PC-3 (cell line): ENCODE measurements around the gene ACOXL. TPM values are rescaled to one million over a fixed set of nuclear protein-coding genes. Genes with fewer than 3 reads are reported as not detected.
A peak's percentile ranks its signal among the peaks of the same experiment; 100 is the strongest.

Source experiments
- ATAC-seq: fragments of 200-7000 bp; cut with Tn5 transposase; 2 replicates; pipeline ENCODE4 v1.9.1; 2020; ENCODE audit warnings: mild to moderate bottlenecking, moderate library complexity
- BruUV-seq: library from RNA; stranded (reverse); fragments of 400-500 nt; replicated peaks from 2 replicates; lab custom pipeline; 2021; lab: Mats Ljungman, UMichigan
- CTCF ChIA-PET: fragments of 300-600 bp; sonication (Branson Sonifier 250); formaldehyde crosslinking; loops from one replicate; lab custom pipeline; 2022; ENCODE audit warnings: antibody characterized with exemption; lab: Charles Lee
- POLR2A ChIA-PET: fragments of 300-600 bp; sonication (Branson Sonifier 250); formaldehyde crosslinking; loops from one replicate; lab custom pipeline; 2022; ENCODE audit warnings: antibody characterized with exemption; ENCODE audit not compliant: unreplicated experiment; lab: Charles Lee
- DNase-seq: peaks from one replicate; pipeline ENCODE4 v3.0.0-alpha.2; 2015
- H2AFZ ChIP-seq: fragments of 300-600 bp; sonication (generic); 2 replicates; pipeline ENCODE4 v1.6.0; 2016; ENCODE audit warnings: antibody characterized with exemption, low read length
- H3F3A ChIP-seq: fragments of 300-600 bp; sonication (generic); one replicate; pipeline ENCODE4 v1.6.0; 2017; ENCODE audit warnings: antibody characterized with exemption, low read length, control low read depth, mild to moderate bottlenecking; ENCODE audit not compliant: unreplicated experiment
- H3K27ac ChIP-seq: fragments of 300-600 bp; sonication (generic); 2 replicates; pipeline ENCODE4 v1.5.1; 2016; ENCODE audit warnings: mild to moderate bottlenecking, low read length
- H3K27me3 ChIP-seq: fragments of 300-600 bp; sonication (generic); 2 replicates; pipeline ENCODE4 v1.6.1; 2016; ENCODE audit warnings: low read length, mixed read lengths
- H3K36me3 ChIP-seq: fragments of 300-600 bp; sonication (generic); 2 replicates; pipeline ENCODE4 v1.6.1; 2016; ENCODE audit warnings: low read depth, mixed run types, low read length, mixed read lengths
- H3K4me1 ChIP-seq: fragments of 300-600 bp; sonication (generic); 2 replicates; pipeline ENCODE4 v1.5.1; 2016; ENCODE audit warnings: low read length; ENCODE audit not compliant: insufficient read depth
- H3K4me2 ChIP-seq: fragments of 300-600 bp; sonication (generic); 2 replicates; pipeline ENCODE4 v1.6.0; 2016; ENCODE audit warnings: low read length
- H3K4me3 ChIP-seq: fragments of 300-600 bp; sonication (generic); 2 replicates; pipeline ENCODE4 v1.5.1; 2016; ENCODE audit warnings: mild to moderate bottlenecking, low read length, mixed read lengths
- H3K79me2 ChIP-seq: fragments of 300-600 bp; sonication (generic); 2 replicates; pipeline ENCODE4 v1.6.1; 2017; ENCODE audit warnings: low read length, mixed read lengths
- H3K9ac ChIP-seq: fragments of 300-600 bp; sonication (generic); 2 replicates; pipeline ENCODE4 v1.6.0; 2016; ENCODE audit warnings: mild to moderate bottlenecking, low read length
- H3K9me2 ChIP-seq: fragments of 300-600 bp; sonication (generic); replicated peaks from 2 replicates; pipeline ENCODE4 v1.6.1; 2016; ENCODE audit warnings: mixed run types, low read length, mixed read lengths
- H3K9me3 ChIP-seq: fragments of 300-600 bp; sonication (generic); 2 replicates; pipeline ENCODE4 v1.6.1; 2016; ENCODE audit warnings: low read length, mixed read lengths
- H4K20me1 ChIP-seq: fragments of 300-600 bp; sonication (generic); 2 replicates; pipeline ENCODE4 v1.6.1; 2016; ENCODE audit warnings: low read length, mixed read lengths
- CTCF ChIP-seq: fragments of 300-600 bp; sonication (generic); conservative IDR thresholded peaks from 2 replicates; pipeline ENCODE4 v1.5.1; 2017; ENCODE audit warnings: antibody characterized with exemption, low read depth, mild to moderate bottlenecking, low read length
- EZH2 ChIP-seq: fragments of 300-600 bp; sonication (generic); IDR thresholded peaks from one replicate; pipeline ENCODE4 v1.6.1; 2017; ENCODE audit warnings: antibody characterized with exemption, mild to moderate bottlenecking, low read length; ENCODE audit not compliant: unreplicated experiment
- EZH2phosphoT487 ChIP-seq: fragments of 300-600 bp; sonication (generic); IDR thresholded peaks from 2 replicates; pipeline ENCODE4 v1.6.1; 2018; ENCODE audit warnings: mild to moderate bottlenecking, antibody characterized with exemption, low read length, borderline replicate concordance
- intact Hi-C: fragments of 100-400 bp; cut with micrococcal nuclease; formaldehyde crosslinking; loops from 2 replicates; pipeline ENCODE4 v1.9.0; 2023
- total RNA-seq: library from RNA; depleted of rRNA; stranded (reverse); fragments of >200 nt; gene quantifications from 2 replicates; pipeline ENCODE4 v1.2.3, GENCODE V29; 2014

The ACOXL gene
- total RNA-seq, 1 experiment from 2014 or later = 16.3 TPM

GRCh38 chr2:110752871-110753270 lies 20.5 kb downstream of the ACOXL start:
- Histone ChIP-seq H3K4me3 (no peak overlapping the region), H2AFZ (no peak overlapping the region), H3F3A (no peaks in the 10 kb centered on the region), H3K9me2 (no peaks in the 10 kb centered on the region), H3K27ac (no peak overlapping the region), H3K9me3 (no peaks in the 10 kb centered on the region), H3K27me3 (no peaks in the 10 kb centered on the region), H3K4me2 (no peak overlapping the region), H3K4me1 (peaks cover 22% of the 10 kb centered on the region), H3K36me3 (no peaks in the 10 kb centered on the region), H4K20me1 (no peaks in the 10 kb centered on the region), H3K9ac (no peak overlapping the region), H3K79me2 (peaks cover 80% of the 10 kb centered on the region)
- CTCF ChIA-PET = no interaction called here
- intact Hi-C loops = no loop called here
- POLR2A ChIA-PET = no interaction called here
- BruUV-seq = no TSS peak
- no peak for DNase-seq
- ATAC-seq = no peak
- TF ChIP-seq EZH2phosphoT487 (no peak), CTCF (no peak), EZH2 (no peak)

- ChIA-PET POLR2A (no interaction called here), CTCF (interaction anchor here (0.6 to 1.0 kb wide), 5 partner anchors 69 to 81 kb away, joined by 3 to 12 read pairs (median 3); partner anchors contain the start of gene BUB1)
- ATAC-seq = no peak
- Histone ChIP-seq H3K36me3 (no peaks in the 10 kb centered on the region), H4K20me1 (no peaks in the 10 kb centered on the region), H3K4me3 (no peak overlapping the region), H3K27ac (no peak overlapping the region), H3K9me2 (no peaks in the 10 kb centered on the region), H3K79me2 (peaks cover 79% of the 10 kb centered on the region), H3K9me3 (no peaks in the 10 kb centered on the region), H3K27me3 (no peaks in the 10 kb centered on the region), H3K4me1 (no peaks in the 10 kb centered on the region), H2AFZ (no peak overlapping the region), H3K9ac (no peak overlapping the region), H3K4me2 (no peak overlapping the region), H3F3A (no peaks in the 10 kb centered on the region)
- no TSS peak for BruUV-seq
- TF ChIP-seq EZH2phosphoT487 = no peak
- TF ChIP-seq EZH2 = no peak
- TF ChIP-seq CTCF = peak; percentile 75
- DNase-seq = peak; percentile 51
- intact Hi-C loops = loop anchor here (1.0 kb wide), 1 partner anchor 77 kb away; the partner anchor contains the start of gene BUB1
Measured at GRCh38 chr2:110755491-110756078, 23.2 kb downstream of the ACOXL start.

- intact Hi-C loops = no loop called here
- no peak for DNase-seq
- POLR2A ChIA-PET = no interaction called here
Measured at GRCh38 chr2:110759411-110759810, 27.0 kb downstream of the ACOXL start.

More at GRCh38 chr2:110759411-110759810, 27.0 kb downstream of the ACOXL start:
- Histone ChIP-seq H3K27ac (no peak overlapping the region), H3K4me1 (no peaks in the 10 kb centered on the region), H3K4me2 (no peak overlapping the region), H3F3A (no peaks in the 10 kb centered on the region), H3K9ac (no peak overlapping the region), H3K79me2 (peaks cover 51% of the 10 kb centered on the region), H4K20me1 (no peaks in the 10 kb centered on the region), H3K4me3 (no peak overlapping the region), H3K9me3 (no peaks in the 10 kb centered on the region), H2AFZ (no peak overlapping the region), H3K27me3 (no peaks in the 10 kb centered on the region), H3K36me3 (0 out of 2 replicates have a peak, but pooled peaks cover 5% of the 10 kb centered on the region), H3K9me2 (no peaks in the 10 kb centered on the region)
- no peak for ATAC-seq
- no peak for TF ChIP-seq EZH2phosphoT487
- no peak for TF ChIP-seq EZH2
- no peak for TF ChIP-seq CTCF
- no TSS peak for BruUV-seq
- CTCF ChIA-PET = no interaction called here
